Pulmonary artery endothelial cell (primary cell): Measurements from ENCODE around the gene TOP3B. TPM values are rescaled to one million over a fixed set of nuclear protein-coding genes. Genes with fewer than 3 reads are reported as not detected.

Experiments
- DNase-seq: peaks from one replicate; pipeline ENCODE4 v3.0.0-alpha.2; 2011; ENCODE audit warnings: low read depth, low spot score
- total RNA-seq: library from RNA; depleted of rRNA; stranded (reverse); fragments of >200 nt; gene quantifications from 2 replicates; pipeline ENCODE4 v1.2.3, GENCODE V29; 2014

The TOP3B gene
- total RNA-seq, 1 donor from 2014 or later, result 22.4 TPM

GRCh38 chr22:21907638-21908522 is 74.7 kb downstream of the TOP3B start:
- no peak for DNase-seq

Other genes starting within 250 kb of the TOP3B start
- 4.5 and 5.6 TPM in 2 replicates for gene YPEL1, start 247.0 kb downstream of the TOP3B start, total RNA-seq
- gene MAPK1, start 115.1 kb downstream of the TOP3B start, total RNA-seq, result 74.7 and 113 TPM in 2 replicates
- gene PPM1F, start 29.9 kb downstream of the TOP3B start, total RNA-seq, result 156 and 200 TPM in 2 replicates